ENCODE measurements around the gene HIGD1A.
"Not testable (repeated sequence)": the region's sequence is repeated elsewhere in the genome, so short reads cannot be mapped to it uniquely, and the experiment has no call there.

HIGD1A gene

DNA sequence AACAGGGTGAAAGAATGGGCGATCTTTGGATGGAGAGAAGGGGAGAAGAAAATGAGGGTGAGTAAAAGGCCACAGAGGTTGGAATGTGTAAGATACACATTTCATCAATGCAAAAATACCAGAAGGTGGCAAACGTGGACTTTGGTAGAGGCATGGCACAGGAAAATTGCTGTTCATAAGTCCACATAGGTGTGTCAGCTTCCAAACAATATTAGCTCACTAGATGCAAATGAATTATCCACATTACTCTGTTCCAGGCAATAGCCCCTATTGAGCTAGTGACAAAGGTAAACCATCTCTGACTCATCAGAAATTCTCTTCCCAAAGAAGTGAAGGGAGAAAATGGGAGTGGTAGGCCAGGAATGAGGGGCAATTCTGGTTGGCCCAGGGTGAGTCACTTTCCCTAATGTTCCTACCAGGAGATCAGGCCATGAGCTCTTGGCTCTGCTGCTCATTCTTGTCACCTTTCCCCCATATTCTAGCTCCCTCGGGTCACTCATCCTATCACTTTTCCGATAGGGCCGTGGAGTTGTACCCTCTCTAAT lies 24.9 kb upstream of the HIGD1A start:
- no peak for DNase-seq (ENCODE audit: low spot score)

- DNase-seq (ENCODE audit: low spot score), result no peak
These were observed 23.4 kb upstream of the HIGD1A start for GRCh38 chr3:42827654-42828053.

- DNase-seq (ENCODE audit: low spot score), result no peak
These were observed 22.7 kb upstream of the HIGD1A start for GRCh38 chr3:42827023-42827422.

- DNase-seq (ENCODE audit: low spot score), result no peak
These were observed 21.9 kb upstream of the HIGD1A start for GRCh38 chr3:42826141-42826540.

GRCh38 chr3:42823351-42823750 lies 19.1 kb upstream of the HIGD1A start:
- no peak for DNase-seq (ENCODE audit: low spot score)

DNA sequence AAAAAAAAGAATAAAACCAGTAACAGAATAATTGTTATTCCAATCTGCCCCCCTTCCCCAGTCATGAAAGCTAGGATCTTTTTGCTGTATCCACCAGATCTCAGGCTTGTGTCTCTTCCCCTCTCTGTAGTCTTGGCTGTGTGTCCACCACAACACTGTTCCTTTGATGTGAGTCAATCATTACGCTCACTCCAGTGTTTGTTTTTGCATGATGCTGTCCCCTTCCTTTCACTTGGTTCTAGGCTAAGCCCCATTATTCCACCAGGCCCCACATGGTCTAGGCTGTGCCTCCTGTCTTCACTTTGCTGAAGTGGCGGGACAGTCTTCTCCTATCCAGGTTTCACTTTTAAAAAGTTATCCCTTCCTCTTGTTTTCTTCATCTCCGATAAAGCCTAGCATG lies 18.5 kb upstream of the HIGD1A start:
- DNase-seq (ENCODE audit: low spot score), result no peak

GRCh38 chr3:42820746-42821051 lies 16.4 kb upstream of the HIGD1A start:
- DNase-seq (ENCODE audit: low spot score), result no peak

- no peak for DNase-seq (ENCODE audit: low spot score)
These were observed 15.2 kb upstream of the HIGD1A start for GRCh38 chr3:42819351-42819965.

DNA sequence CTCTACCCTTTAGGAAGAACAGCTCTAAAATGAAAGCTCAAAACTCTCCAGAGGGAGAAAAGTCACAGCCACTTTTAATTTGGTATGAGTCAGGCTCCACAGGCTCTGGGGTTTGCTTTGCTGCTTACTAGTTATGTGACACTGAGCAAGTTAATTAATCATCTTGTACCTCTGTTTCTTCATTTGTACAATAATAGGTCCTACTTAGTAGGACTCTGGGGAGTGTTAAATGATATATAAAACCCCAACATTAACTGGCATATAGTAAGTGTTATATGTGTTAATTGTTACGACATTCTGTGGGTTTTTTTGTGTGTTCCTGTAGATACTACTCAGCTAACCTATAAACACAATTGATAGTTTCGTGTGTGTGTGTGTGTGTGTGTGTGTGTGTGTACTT lies 11.5 kb upstream of the HIGD1A start:
- DNase-seq (ENCODE audit: low spot score), result no peak

GRCh38 chr3:42814914-42815507 lies 10.7 kb upstream of the HIGD1A start:
- DNase-seq (ENCODE audit: low spot score), result no peak

GRCh38 chr3:42814246-42814645 lies 10.0 kb upstream of the HIGD1A start:
- no peak for DNase-seq (ENCODE audit: low spot score)

- not testable (repeated sequence) for DNase-seq (ENCODE audit: low spot score)
These were observed 7.0 kb upstream of the HIGD1A start for GRCh38 chr3:42811118-42811883.

- DNase-seq (ENCODE audit: low spot score), result not testable (repeated sequence)
These were observed 6.4 kb upstream of the HIGD1A start for GRCh38 chr3:42810706-42811105.

GRCh38 chr3:42809202-42809601 lies 4.9 kb upstream of the HIGD1A start, which contains the start of gene ACKR2:
Gene ACKR2 (plus strand): TSS chr3:42809445. CDS start chr3:42864503, 55,058 bp downstream.
- DNase-seq (ENCODE audit: low spot score), result no peak

DNA sequence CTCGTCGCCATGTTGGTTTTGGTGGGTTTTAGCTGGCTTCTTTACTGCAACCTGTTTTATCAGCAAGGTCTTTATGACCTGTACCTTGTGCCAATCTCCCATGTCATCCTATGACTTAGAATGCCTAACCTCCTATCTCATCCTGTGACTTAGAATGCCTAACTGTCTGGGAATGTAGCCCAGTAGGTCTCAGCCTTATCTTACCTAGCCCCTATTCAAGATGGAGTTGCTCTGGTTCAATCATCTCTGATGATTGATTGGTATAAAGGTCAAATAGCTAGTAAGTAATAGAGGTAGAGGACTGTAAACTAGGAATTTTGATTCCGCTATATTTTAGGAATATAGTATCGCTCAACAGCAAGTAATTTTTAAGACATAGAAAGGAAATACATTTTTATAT lies 3.6 kb upstream of the HIGD1A start:
- DNase-seq (ENCODE audit: low spot score), result no peak

- no peak for DNase-seq (ENCODE audit: low spot score)
These were observed 991 bp upstream of the HIGD1A start for GRCh38 chr3:42805141-42805821.

DNA sequence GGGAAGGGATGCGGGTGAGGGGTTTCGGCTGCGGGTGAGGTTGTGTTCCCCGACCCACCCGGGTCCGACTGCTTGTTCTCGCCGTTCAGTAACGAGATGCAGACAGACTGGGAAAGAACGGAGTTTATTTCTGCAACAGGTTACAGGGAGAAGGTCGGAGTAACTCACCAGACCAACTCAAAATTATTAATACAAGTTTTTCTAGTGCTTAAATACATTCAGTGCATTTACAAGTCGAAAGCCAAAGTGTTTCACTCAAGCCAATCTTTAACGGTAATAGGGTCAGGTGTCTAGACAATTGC lies 492 bp upstream of the HIGD1A start:
- no peak for DNase-seq (ENCODE audit: low spot score)

- DNase-seq (ENCODE audit: low spot score), result peak; percentile 12
These were observed 730 bp downstream of the HIGD1A start for GRCh38 chr3:42803414-42804105.

GRCh38 chr3:42802876-42803413 lies 1.3 kb downstream of the HIGD1A start:
- DNase-seq (ENCODE audit: low spot score), result no peak

GRCh38 chr3:42801784-42802183 lies 2.5 kb downstream of the HIGD1A start:
- DNase-seq (ENCODE audit: low spot score), result no peak

GRCh38 chr3:42801048-42801620 lies 3.2 kb downstream of the HIGD1A start:
- no peak for DNase-seq (ENCODE audit: low spot score)

DNA sequence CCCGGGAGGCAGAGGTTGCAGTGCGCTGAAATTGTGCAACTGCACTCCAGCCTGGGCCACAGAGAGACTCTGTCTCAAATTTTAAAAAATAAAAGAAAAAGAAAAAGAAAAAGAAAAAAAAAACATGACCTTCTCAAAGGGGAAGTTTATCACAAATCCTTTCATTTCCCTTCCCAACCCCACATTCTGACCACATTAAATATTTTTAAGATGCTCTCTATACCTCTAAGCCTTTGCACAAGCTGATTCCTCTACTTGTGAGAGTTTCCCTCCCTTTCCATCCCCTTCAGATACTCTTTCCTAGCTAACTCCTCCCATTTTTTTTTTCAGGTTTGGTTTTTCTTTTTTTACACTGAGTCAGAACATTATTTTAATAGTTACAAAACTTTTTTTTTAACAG lies 4.0 kb downstream of the HIGD1A start:
- no peak for DNase-seq (ENCODE audit: low spot score)
